Frontal cortex (tissue), 4 donors: ENCODE data around the gene TRMT1. TPM values are rescaled to one million over a fixed set of nuclear protein-coding genes. Genes with fewer than 3 reads are reported as not detected.
A peak's percentile ranks its signal among the peaks of the same experiment; 100 is the strongest.

Source experiments
- DNase-seq, 2 donors: peaks; one replicate each; pipeline ENCODE4 v3.0.0; 2012; ENCODE audit warnings: low spot score in 2 of 2
- FAIRE-seq: peaks from 2 replicates; lab custom pipeline; 2012; peaks lifted over from hg19 to GRCh38; lab: Jason Lieb, UNC
- total RNA-seq: library from RNA; depleted of rRNA; stranded (reverse); fragments of >200 nt; gene quantifications from one replicate; pipeline ENCODE4 v1.2.3, GENCODE V29; 2014
- donor health status: control.
- donor health status: control.
- donor health status: control.

The TRMT1 gene
- total RNA-seq, 1 donor from 2014 or later = 17.9 TPM

DNA sequence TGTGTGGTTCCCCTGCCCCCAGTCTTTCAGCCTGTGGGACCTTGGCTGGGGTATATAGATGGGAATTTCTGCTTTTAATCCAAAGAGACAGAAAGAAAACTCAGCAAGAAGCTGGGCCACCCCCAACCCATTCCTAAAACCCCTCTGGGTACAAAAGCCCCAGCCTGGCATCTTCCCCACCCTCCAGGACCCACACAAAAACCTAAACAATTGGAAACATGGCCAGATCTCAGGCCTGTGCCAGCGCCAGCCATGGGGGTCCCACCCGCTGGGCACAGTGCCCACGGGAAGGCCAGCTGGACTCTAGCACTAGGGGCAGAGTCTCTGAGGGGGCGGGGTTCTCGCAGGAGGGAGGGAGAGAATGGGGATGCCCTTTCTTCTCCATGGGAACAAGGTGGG is 22.4 kb downstream of the TRMT1 start:
- DNase-seq (peak in 1 of 2 donors; percentile 62), FAIRE-seq (no peak)

DNA sequence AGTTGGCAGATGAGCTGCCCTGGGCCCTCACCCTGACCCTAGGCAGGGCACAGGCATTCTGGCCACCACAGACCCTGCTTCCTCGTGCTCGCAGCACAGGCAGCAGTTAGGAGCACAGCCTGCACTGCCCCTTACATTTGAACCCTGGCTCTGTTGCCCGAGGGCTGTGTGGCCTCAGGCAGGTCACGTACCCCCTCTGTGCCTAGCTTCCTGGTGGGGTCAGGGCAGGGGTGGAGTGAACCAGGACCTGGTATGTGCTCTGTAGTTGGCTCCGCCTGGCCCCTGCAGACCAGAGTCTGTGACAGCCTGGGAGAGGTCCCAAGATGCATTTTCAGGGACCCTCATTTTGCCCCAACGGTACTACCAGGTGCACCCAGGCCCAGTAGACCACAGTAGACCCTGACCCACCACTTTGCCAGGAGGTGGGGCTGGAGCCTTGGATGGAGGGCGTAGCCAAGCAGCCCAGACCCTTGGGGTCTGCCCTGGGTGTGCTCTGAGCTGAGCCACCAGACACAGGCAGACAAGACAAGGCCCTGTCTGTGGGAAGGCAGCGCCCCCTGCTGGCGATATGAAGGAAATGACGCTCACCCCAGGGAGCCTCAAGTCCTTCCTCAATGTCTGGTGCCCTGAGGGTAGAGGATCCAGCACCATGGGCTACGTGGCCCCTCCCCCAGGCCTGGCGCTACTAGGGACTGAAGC is 23.0 kb downstream of the TRMT1 start:
- FAIRE-seq = no peak
- DNase-seq = peak; percentile 93 to 94

DNA sequence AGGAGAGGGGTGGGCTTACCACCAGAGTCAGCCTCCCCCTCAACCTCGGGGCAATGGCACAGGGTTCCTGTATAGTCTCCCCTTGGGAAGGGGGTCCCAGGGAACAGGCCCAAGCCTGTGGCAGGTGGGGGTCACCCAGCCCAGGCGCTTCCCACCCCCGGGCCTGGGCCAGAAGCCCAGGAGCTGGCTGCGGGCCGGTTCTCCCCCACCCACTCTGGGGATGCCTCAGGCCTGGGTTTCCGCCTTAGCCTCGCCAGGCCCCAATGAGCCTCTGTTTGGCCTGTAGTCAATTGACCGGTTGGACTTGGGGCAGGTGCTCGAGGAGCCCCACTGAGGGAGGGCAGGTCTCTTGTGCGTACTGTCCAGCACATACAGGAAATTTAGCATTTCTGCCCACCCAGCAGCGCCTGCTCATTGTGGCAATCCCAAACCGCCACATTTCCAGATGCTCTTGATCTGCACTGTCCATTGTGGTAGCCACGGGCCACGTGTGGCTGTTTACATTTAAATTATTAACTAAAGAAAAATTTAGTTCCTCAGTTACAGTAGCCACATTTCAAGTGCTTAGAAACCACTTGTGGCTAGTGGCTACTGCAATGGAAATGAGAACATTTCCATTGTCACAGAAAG is 23.8 kb downstream of the TRMT1 start:
- DNase-seq = no peak
- FAIRE-seq = no peak

DNA sequence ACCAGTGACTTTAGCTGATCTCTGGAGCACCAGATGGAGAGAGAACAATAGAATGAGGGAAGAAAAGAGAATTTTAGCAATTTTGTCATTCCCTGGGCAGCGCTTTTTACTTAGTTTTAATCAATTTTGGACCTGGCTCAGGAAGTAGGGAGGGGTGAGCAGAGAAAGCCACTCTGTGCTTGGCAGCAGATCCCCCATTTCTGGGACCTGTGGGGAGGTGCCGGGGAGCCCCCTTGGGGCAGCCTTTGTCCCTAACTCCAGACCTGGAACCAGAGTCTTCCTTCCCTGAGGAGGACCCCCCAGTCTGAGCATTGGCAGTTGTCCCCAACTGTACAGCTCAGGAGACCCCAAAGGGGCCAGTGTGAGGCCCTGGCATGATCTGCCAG is 24.4 kb downstream of the TRMT1 start:
- DNase-seq (no peak), FAIRE-seq (no peak)

DNA sequence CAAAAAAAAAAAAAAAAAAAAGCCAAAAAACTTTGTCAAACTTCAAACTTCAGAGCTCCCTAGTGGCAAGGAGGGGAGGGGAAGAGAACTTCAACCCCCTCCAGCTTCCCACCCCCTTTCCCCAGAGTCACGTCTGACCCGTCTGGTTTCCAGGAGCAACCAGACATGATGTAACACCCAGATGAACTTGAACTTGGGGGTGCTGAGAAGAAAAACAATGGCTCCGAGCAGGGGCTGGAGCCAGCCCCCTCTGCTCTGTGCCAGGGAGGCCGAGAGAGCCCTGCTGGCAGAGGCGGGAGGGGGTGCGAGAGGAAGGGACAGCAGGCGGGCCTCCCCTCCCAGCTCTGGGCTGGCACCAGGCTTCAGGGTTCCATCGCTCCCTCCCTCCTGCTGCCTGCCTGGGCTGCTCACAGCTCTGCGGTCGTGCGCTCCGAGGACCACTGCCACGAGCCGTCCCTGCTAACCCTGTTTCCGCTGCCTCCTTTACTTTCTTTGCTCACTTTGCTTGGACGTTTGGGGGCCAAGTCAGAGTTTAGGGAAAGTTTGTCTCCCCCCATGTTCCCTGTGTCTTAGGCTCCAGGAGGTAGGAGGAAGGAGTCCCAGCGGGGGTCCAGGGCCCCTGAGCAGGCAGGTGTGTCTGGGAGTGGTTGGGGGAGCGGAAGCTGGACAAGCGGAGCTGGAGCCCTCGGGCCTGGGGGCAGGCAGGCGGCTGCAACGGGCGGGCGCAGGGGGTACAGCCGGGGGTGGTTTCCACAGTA is 25.0 kb downstream of the TRMT1 start:
- DNase-seq (peak; percentile 74 to 85), FAIRE-seq (no peak)

DNA sequence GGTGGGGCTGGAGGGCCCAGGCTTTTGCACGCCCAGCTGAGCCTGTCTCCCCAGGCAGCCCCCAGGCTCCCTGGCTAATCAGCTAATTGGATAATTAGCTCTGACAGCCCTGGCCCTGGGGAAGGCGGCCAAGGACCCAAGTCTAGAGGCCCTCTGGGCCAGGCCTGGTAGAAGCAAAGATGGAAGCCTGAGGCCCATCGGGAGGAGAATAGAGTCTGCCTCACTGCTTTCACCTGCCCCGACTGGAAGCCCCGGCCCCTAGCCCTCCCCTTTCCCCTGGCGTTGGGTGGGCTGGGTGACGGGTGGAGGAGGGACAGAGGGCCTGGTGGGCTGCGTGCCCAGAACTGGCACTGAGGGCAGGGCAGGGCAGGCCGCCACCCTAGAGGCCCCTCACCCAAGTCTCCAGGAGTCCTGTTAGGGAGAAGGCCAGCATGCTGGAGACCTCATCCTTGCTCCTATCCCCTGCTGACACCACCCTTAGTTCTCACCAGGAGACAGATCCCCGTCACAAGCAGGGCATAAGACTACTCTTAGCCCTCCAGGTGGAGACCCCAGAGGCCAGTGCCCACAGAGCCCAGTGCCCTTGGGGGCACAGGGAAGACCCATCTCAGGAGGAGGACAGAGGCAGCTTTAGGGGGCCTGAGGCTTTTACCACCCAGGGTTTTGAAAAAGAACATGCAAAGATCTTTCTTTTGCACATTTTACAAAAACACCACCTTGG is 25.9 kb downstream of the TRMT1 start:
- DNase-seq (no peak), FAIRE-seq (no peak)

DNA sequence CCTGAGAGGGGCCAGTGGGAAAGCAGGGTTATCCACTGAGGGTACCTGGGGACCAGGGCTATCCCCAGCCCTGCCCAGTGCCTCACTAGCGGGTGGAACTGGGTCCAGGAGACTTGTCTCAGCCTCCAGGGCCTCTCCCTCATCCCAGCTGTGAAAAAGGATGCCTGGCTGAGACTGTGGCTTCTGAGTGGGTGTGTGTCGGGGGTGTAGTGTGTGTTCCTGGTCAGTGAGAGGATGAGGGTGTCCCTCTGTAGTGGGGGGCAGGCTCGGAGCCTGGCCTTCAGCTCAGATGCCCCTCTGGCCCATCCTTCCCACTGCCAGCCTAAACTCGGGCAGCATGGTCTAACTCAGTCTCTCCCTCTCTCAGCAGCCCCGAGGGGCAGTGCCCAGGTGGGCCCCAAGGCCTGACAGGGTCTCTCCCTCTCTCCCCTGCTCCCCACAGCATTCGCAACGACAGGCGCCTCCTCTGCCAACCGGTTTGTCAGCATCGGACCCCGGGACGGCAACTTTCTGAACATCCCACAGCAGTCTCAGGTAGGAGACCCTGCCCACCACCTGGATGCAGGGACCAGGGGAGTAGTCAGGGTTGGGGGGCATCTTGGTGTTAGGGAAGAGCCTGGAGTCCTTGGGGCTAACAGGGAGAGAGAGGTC is 26.6 kb downstream of the TRMT1 start:
- DNase-seq (no peak), FAIRE-seq (no peak)

DNA sequence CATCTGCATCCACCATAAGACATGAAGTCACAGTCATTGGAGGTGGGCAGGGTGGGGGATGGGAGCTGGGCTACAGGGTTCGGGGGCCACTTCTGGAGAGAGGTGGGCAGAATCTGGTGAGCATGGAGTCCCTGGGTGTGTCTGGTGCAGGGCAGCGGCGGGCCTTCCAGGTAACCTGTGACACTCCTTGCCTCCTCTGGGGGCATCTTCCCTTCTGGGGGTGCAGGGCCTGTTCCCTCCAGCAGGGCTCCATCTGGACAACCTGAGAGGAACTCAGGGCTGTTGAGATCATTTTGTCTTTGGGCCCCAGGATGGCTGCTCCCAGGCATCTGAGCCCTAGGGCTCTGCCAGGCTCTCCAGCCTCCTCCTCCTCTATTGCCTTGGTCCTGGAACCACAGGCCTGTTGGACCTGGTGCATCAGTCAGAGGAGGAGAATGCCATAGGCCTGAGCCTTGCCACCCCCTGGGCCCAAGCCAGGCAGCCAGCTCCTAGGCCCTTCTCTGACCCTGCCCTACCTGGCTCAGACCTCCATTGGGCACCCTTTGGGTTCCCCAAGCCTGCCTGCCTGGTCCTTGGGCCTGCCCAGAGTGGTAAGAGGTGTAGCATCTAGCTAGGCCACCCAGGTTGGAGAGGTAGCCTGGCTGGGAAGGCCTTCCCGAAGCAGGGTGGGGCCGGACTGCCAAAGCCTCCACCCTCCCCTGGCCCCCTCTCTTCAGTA is 27.2 kb downstream of the TRMT1 start:
- DNase-seq (no peak), FAIRE-seq (no peak)

DNA sequence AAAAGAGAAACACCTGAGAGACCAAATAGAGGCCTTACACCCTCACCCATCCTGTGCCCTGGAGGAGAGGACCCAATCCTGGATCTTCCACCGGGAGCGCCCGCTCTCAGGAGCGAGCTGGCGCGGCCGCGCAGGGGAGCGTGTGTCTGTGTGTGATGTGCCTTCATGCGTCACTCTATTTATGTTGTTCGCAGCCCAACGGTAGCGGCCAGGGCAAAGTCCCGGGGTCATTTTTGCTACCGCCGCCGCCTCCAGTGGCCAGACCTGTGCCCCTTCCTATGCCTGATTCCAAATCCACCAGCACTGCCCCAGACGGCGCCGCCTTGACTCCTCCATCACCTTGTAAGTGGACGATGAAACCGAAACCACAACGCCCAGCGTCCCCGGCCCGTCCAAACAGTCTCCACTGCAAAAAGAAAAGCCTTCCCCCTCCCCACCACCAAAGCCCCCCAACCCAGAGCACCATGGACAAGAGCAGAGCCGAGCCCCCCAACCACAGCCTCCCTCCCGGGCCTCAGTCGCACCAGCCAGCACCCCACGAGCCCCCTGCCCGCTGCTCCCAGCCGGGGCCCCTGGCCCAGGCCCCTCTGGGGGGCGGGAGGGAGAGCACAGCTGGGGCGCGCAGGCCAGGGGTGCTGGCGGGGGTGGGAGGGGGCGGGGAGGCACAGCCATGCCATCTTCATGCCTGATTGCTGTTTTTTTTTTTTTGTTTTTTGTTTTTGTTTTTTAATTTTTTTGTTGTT is 28.6 kb downstream of the TRMT1 start:
- DNase-seq = no peak
- no peak for FAIRE-seq

DNA sequence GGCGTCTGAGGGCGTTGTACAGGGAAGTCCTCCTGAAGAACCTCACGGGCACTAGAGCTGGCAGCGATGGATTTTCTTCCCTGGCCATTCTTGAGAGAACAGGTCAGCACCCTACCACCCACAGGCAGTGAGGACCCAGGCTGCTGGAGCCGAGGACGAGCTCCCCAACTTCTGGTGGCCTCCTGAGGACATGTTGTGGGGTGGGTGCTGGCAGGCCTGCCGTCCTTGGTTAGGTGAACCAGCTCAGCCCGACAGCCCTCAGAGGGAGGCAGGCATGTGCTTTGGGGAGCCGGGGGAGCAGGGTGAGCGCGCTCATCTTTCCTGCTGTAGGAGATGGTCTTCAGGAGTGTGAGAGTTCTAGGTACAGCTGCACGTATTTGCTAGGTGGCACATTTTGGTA is 29.2 kb downstream of the TRMT1 start:
- FAIRE-seq = no peak
- no peak for DNase-seq

DNA sequence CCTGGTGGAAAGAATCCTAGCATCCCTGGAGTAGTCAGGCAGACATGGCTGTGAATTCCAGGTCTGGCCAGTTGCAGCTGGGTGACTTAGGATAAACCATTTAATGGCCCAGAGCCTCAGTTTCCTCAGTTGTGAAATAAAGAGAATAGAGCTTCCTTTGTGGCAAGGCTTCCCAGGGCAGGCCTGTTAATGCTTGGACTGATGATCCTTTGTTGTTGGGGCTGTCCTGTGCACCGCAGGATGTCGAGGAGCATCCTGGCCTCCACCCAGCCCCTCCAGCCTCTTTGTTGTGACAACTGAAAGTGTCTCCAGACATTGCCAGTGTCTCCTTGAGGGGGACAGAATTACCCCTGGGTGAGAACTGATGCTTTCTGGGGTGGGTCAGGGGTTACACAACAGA is 30.2 kb downstream of the TRMT1 start:
- FAIRE-seq = no peak
- DNase-seq = no peak

DNA sequence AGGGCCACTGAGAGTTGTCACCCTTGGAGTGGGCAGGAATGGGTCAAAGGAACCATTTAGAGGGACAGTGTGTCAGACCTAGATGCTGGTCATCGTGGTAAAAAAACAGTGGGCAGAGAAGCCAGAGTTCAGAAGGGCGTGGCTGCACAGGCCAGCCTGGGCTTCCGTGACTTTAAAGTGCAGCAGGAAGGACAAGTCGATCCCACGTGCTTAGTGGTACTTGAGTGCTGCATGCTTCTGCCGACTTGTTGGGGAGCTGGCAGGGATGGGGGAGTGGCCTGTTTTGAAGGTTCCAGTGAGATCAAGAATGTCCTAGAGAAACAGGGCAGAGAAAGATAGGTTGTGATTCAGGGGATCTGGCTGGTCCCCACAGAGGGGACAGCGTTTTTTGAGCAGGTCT is 30.9 kb downstream of the TRMT1 start:
- FAIRE-seq (no peak), DNase-seq (no peak)

DNA sequence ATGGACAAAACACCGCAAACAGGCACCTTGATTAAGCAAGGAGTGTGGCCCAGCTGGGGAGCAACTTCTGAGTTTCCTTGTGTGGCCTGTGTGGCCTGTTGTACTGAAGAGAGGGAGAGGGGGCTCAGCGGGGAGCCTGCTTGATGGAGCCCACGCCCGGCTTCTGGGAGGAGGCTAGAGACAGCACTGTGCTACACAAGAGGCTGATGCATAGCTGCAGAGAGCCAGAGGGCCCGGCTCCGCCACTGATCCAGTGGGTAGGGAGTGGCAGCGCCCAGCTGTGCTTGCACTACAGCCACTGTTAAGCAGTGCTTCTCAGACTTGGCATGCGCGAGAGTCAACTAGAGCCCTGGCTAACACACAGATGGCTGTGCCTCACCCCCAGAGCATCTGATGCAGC is 32.9 kb downstream of the TRMT1 start:
- DNase-seq = no peak
- FAIRE-seq = no peak

DNA sequence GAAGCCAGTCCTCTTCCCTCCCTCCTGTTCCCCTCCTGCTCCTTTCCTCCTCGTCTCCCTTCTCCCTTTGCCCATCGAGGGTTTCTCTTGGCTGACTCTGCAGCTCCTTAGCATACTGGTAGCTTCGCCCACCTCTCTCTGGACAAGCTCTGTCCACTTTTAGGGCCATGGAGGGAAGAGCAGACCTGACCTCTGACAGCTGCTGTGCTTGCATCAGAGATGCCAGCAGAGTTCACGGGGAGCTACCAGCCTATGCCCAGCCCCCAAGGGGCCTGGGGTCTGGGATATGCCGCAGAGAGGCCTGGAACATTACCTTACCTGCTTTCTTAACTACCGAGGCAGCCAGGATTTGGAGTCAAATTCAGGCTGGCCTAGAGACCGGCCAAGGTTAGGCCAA is 33.5 kb downstream of the TRMT1 start:
- DNase-seq (no peak), FAIRE-seq (no peak)

DNA sequence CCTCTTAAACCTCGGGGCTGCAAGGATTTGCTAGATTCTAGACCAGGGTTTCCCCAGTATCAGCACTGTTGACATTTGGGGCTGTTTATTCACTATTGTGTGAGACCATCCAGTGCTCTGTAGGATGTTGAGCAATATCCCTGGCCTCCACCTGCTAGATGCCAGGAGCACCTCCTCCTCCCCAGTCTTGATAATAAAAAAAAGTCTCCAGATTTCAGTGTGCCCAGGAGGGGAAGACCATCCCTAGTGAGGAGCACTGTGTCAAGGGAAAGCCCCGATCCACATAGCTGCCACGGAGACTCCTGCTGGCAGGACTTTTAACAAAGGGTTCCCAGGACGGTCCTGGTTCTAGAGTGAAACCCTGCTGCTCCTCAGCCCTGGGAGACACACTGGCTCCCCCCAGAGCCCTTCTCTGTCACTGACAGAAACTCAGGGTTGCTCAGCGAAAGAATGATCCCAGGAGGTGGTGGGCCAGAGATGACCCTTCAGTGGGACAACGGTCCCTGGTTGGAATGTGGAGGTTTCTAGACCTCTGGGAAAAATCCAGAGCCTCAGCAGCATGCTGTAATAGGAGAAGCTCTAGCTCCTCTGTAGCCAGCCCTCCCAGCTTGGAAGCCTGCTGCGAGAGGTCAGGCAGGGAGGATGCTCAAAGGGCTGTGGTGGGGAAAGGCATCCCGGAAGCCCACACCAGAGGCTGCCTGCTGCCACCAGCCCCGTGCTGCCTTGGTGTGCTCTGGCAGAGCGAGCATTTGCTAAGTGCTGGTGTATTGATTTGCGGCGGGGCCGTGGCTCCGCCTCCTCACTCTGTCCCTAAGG is 34.1 kb downstream of the TRMT1 start:
- no peak for FAIRE-seq
- peak in 1 of 2 donors; percentile 60 for DNase-seq

DNA sequence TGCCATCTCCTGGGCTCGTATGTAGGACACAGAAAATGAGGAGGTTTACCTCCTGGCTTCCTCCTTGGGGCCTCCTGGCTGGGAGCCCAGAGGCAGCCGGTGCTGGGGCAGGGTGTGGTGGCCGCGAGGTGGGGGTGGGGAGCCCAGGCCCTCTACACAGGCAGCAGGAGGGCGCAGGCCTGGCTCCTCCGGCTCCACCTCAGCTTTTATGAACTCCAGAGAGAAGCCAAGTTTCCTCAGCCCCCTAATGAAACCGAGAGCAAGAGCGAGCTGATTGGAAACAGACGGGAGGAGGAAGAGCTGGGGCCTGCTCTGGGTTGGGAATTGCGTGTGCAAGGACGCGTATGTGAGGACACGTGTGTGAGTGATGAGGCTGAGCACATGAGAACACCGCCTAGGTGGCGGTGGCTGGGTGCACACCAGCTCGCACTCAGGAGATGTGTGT is 37.0 kb downstream of the TRMT1 start:
- no peak for DNase-seq

DNA sequence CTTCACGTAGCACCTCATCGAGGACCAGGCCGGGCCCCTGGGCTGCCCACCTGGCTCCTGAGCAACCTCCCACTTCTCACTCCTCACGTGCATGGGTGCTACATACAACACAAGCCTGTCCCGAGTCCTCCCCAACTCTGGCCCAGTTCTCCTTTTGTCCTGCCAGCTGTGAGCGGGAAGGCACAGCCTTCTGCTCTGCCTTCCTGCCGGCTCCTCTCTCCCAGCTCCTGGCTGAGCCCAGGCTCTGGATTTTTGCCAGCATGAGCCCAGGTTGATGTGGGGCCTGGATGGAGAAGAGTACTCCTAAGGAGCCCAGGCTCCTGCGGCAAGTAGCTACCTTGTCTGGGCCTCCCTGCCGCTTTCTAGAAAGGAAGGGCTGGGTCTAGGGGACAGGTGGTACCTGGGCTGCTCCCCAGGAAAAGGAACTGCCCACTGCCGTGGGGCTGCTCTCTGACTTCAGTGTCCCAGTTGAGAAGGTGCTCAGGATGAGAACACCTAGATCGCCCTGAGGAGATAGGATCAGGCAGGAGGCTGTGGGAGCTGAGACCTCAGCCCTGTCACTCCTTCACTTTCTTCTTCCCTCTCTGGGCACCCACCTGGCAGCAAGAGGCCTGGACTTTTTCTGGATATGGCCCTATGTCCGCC is 37.5 kb downstream of the TRMT1 start:
- FAIRE-seq = no peak
- DNase-seq = no peak

More for the DNA sequence above, 37.0 kb downstream of the TRMT1 start:
- FAIRE-seq = no peak
